ENCODE data around the gene SELENON. TPM values are rescaled to one million over a fixed set of nuclear protein-coding genes. Genes with fewer than 3 reads are reported as not detected.

SELENON gene
- total RNA-seq, 1 donor from 2014 or later = 95.9 TPM

DNA sequence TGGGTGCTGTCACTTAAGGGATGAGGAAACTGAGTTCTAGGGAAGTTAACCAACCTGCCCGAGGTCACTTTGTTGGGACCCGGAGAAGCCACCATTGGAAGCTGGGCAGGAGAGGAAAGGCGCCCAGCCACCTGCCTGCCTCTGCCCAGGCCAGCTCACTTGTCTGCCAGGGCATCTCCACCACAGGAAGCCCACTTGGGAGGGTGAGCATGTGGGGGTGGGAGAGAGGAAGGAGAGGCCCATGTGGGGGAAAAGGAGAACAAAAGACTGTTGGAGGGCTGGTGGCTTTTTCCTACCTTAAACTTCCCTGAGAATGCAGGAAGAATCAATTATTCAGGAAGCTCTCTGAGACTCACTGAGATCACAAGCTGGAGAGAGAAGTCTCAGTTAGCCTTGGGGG is 43.8 kb upstream of the SELENON start:
- DNase-seq (no peak), ATAC-seq (no peak)
- H3K9me3 ChIP-seq = no peaks in the 10 kb centered on the region
- H3K27me3 ChIP-seq = no peaks in the 10 kb centered on the region
- intact Hi-C loops (cut with DNase I) = no loop called here
- TF ChIP-seq, protein P1, sequence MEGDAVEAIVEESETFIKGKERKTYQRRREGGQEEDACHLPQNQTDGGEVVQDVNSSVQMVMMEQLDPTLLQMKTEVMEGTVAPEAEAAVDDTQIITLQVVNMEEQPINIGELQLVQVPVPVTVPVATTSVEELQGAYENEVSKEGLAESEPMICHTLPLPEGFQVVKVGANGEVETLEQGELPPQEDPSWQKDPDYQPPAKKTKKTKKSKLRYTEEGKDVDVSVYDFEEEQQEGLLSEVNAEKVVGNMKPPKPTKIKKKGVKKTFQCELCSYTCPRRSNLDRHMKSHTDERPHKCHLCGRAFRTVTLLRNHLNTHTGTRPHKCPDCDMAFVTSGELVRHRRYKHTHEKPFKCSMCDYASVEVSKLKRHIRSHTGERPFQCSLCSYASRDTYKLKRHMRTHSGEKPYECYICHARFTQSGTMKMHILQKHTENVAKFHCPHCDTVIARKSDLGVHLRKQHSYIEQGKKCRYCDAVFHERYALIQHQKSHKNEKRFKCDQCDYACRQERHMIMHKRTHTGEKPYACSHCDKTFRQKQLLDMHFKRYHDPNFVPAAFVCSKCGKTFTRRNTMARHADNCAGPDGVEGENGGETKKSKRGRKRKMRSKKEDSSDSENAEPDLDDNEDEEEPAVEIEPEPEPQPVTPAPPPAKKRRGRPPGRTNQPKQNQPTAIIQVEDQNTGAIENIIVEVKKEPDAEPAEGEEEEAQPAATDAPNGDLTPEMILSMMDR (IDR thresholded peaks at IDR 0.05) = no peak
- H3K4me1 ChIP-seq = no peaks in the 10 kb centered on the region
- no peaks in the 10 kb centered on the region for H3K36me3 ChIP-seq
- H3K4me3 ChIP-seq = no peak overlapping the region
- H3K27ac ChIP-seq = no peak overlapping the region

DNA sequence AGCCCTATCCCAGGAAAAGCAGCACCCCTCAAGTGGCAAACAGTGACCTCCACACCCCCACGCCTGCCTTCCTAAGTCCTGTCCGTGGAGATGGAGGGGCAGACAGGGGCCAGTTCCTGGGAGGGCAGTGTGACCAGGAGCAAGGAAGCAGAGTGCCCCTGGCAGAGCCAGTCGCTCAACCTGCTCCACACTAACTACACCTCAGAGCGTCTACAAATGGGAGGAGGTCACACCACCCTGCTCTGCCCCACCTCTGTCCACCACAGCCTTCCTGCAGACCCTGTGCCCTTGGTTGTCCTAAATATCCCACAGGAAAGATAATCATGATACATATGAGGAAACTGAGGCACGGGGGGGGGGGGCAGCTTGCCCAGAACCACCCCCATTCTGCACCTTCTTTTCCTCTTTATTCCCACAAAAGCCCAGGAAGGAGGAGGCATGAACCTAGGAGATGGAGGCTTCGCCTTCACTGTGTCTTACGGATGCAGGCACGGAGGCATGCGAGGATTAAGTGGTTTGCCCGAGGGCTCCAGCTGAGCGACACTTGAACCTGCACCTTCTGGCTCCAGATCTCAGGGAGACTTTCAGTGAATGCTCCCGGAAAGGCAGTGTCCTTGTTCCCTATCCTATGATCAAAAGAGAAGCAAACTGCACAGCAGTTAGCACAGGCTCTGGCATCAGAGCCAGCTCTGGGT is 42.7 kb upstream of the SELENON start:
- no peak for ATAC-seq
- H3K27me3 ChIP-seq = no peaks in the 10 kb centered on the region
- TF ChIP-seq, protein P1 (IDR thresholded peaks at IDR 0.05) = no peak
- intact Hi-C loops (cut with DNase I) = no loop called here
- DNase-seq = no peak
- no peak overlapping the region for H3K27ac ChIP-seq
- H3K36me3 ChIP-seq = no peaks in the 10 kb centered on the region
- H3K4me3 ChIP-seq = no peak overlapping the region
- H3K9me3 ChIP-seq = no peaks in the 10 kb centered on the region
- no peaks in the 10 kb centered on the region for H3K4me1 ChIP-seq

DNA sequence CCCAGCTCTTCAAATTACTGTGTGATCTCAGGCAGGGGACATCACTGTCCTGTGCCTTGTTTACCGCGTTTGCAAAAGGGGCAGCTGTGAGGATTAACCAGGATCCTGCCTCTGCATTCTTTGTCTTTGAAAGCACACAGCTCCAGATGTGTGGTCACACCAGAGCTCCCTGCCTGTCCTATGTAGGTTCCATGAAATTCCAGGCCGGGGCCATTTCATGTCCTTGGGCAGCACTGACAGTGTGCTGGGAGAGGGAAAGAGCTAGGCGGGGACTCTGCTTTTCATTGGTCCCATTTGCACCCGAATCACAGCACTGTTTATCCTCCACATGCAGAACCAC is 42.2 kb upstream of the SELENON start:
- intact Hi-C loops (cut with DNase I) = no loop called here
- H3K9me3 ChIP-seq = no peaks in the 10 kb centered on the region
- DNase-seq (no peak), ATAC-seq (no peak)
- H3K36me3 ChIP-seq = no peaks in the 10 kb centered on the region
- H3K4me1 ChIP-seq = no peaks in the 10 kb centered on the region
- no peak overlapping the region for H3K4me3 ChIP-seq
- H3K27me3 ChIP-seq = no peaks in the 10 kb centered on the region
- TF ChIP-seq, protein P1 (IDR thresholded peaks at IDR 0.05) = no peak
- H3K27ac ChIP-seq = no peak overlapping the region

DNA sequence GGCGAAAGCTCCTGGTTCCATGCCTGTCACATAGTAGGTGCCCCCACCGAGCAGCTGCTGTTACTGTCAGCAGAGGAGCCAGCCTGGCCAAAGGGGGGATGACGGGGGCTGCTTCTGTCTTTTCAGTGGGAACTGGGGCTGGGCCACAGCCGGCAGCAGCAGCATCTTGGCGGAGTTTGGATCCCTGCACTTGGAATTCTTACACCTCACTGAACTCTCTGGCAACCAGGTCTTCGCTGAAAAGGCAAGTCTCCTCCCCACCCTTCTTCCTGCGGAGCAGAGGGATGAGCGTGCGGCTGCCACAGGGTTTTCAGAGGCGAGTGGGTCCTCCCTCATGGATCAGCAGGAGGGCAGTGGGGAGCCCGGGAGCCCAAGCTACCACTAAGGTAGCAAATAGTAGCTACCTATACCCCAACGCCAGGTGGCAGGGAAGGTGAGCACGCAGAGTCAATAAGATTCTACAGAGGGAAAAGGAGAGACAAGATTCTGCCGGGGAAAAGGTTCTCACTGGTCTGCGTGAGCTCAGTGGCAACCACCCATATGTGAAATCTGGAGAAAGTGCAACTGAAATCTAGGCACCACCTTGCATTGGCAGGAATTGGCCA is 41.4 kb upstream of the SELENON start:
- ATAC-seq = no peak

DNA sequence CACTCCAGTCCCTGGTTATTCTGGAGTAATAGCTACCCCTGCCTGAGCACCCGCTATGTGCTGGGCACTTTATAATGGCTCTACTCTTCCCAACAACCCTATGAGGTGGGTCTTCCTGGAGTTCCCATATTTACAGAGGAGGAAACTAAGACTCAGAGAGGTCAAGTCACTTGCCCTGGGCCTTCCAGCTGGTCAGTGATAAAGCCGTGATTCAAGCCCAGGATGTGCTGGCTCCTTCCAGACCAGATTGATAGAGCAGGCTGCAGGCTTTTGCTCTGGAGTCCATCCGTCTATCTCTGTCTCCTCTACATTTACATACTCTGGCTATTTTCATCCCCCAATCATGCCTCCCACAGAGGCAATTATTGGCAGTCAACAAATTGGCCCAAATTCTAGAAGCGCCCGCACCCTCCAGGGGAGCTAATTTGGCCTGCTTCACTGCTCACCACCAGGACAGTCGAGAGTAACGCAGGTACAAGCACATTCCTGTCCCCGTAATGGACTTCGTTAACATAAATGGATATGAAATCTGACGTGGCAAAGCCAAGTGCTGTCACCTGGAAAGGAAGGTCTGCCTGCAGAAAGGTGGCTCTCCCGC is 39.8 kb upstream of the SELENON start:
- Histone ChIP-seq H3K36me3 (no peaks in the 10 kb centered on the region), H3K4me3 (no peak overlapping the region), H3K9me3 (no peaks in the 10 kb centered on the region), H3K27me3 (no peaks in the 10 kb centered on the region), H3K27ac (no peak overlapping the region), H3K4me1 (no peaks in the 10 kb centered on the region)
- DNase-seq (no peak), ATAC-seq (no peak)
- intact Hi-C loops (cut with DNase I) = no loop called here
- TF ChIP-seq, protein P1 (IDR thresholded peaks at IDR 0.05) = no peak

More for the DNA sequence above, 41.4 kb upstream of the SELENON start:
- H3K9me3 ChIP-seq = no peaks in the 10 kb centered on the region
- TF ChIP-seq, protein P1 (IDR thresholded peaks at IDR 0.05) = no peak
- no peak overlapping the region for H3K27ac ChIP-seq
- intact Hi-C loops (cut with DNase I) = no loop called here
- no peaks in the 10 kb centered on the region for H3K36me3 ChIP-seq
- no peaks in the 10 kb centered on the region for H3K27me3 ChIP-seq
- H3K4me3 ChIP-seq = no peak overlapping the region
- DNase-seq = no peak
- H3K4me1 ChIP-seq = no peaks in the 10 kb centered on the region
